HepG2 (cell line): ENCODE data around the gene SLC6A5. TPM values are rescaled to one million over a fixed set of nuclear protein-coding genes. Genes with fewer than 3 reads are reported as not detected.

Source experiments
- ATAC-seq: fragments of 200-7000 bp; cut with Tn5 transposase; 3 replicates; pipeline ENCODE4 v1.9.1; 2020; ENCODE audit warnings: mild to moderate bottlenecking, moderate library complexity
- BruUV-seq: library from RNA; stranded (reverse); fragments of 400-500 nt; replicated peaks from 2 replicates; lab custom pipeline; 2021; lab: Mats Ljungman, UMichigan
- CTCF ChIA-PET: fragments of 300-600 bp; formaldehyde crosslinking; extraction: SDS; loops from one replicate; lab custom pipeline; 2021; ENCODE audit warnings: low total read pairs, inconsistent platforms, low intra/inter-chr PET ratio; lab: Yijun Ruan, JAX
- POLR2A ChIA-PET: fragments of 350-600 bp; sonication (Branson Sonifier 250); formaldehyde crosslinking; loops from one replicate; lab custom pipeline; 2020; ENCODE audit warnings: antibody characterized with exemption, inconsistent platforms; lab: Yijun Ruan, JAX
- DNase-seq: peaks from one replicate; pipeline ENCODE4 v3.0.0-alpha.2; 2015; ENCODE audit warnings: low spot score
- FAIRE-seq: peaks from 3 replicates; lab custom pipeline; 2011; peaks lifted over from hg19 to GRCh38; lab: Jason Lieb, UNC
- H2AFZ ChIP-seq: one replicate; pipeline ENCODE4 v1.6.1; 2011; ENCODE audit warnings: low read length, inconsistent platforms
- H3K27ac ChIP-seq: fragments of 300-600 bp; 3 replicates; pipeline ENCODE4 v1.8.0; 2011; ENCODE audit warnings: mixed run types, mild to moderate bottlenecking, mixed read lengths, low read length, inconsistent platforms; ENCODE audit not compliant: insufficient read depth; ENCODE audit errors: extremely low read length
- H3K27me3 ChIP-seq, 2 experiments: fragments of 200-600 bp in 1 of 2; 2 replicates in 1 of 2; 3 replicates in 1 of 2; pipeline versions ENCODE4 v1.6.0 to v1.8.0; 2011; ENCODE audit warnings: low read length in 2 of 2, mild to moderate bottlenecking in 2 of 2, moderate library complexity in 2 of 2, inconsistent platforms in 1 of 2; ENCODE audit not compliant: insufficient read depth in 2 of 2, control insufficient read depth in 1 of 2
- H3K36me3 ChIP-seq, 2 experiments: fragments of 200-600 bp in 1 of 2; replicated peaks in 1 of 2; 2 replicates in 1 of 2; 3 replicates in 1 of 2; pipeline versions ENCODE4 v1.5.1 to v1.8.0; 2011; ENCODE audit warnings: low read length in 2 of 2, inconsistent platforms in 1 of 2; ENCODE audit not compliant: insufficient read depth in 2 of 2, control insufficient read depth in 1 of 2
- H3K4me1 ChIP-seq: 2 replicates; pipeline ENCODE4 v1.5.1; 2012; ENCODE audit warnings: low read length, inconsistent platforms; ENCODE audit not compliant: insufficient read depth
- H3K4me2 ChIP-seq: 2 replicates; pipeline ENCODE4 v1.6.0; 2011; ENCODE audit warnings: low read depth, low read length, inconsistent platforms
- H3K4me3 ChIP-seq, 3 experiments: fragments of 200-600 bp in 1 of 3; sonication (generic), shearing (Covaris generic) in 1 of 3; replicated peaks in 1 of 3; 2 replicates each; pipeline ENCODE4 v1.5.1; 2011 to 2016; ENCODE audit warnings: low read length in 3 of 3, inconsistent platforms in 2 of 3, low read depth in 2 of 3, mild to moderate bottlenecking in 2 of 3, control low read depth in 1 of 3, mixed read lengths in 1 of 3; ENCODE audit not compliant: insufficient read depth in 1 of 3
- H3K79me2 ChIP-seq: one replicate; pipeline ENCODE4 v1.6.1; 2011; ENCODE audit warnings: low read length, inconsistent platforms; ENCODE audit not compliant: insufficient read depth
- H3K9ac ChIP-seq: 2 replicates; pipeline ENCODE4 v1.6.0; 2011; ENCODE audit warnings: mild to moderate bottlenecking, low read depth, low read length, inconsistent platforms; ENCODE audit not compliant: insufficient read depth
- H3K9me3 ChIP-seq: 2 replicates; pipeline ENCODE4 v1.5.1; 2012; ENCODE audit warnings: mild to moderate bottlenecking, low read length
- H4K20me1 ChIP-seq: 2 replicates; pipeline ENCODE4 v1.6.0; 2011; ENCODE audit warnings: inconsistent platforms, mild to moderate bottlenecking, low read length, moderate library complexity; ENCODE audit not compliant: insufficient read depth
- BRD4 ChIP-seq: sonication (generic); formaldehyde crosslinking; IDR thresholded peaks from 2 replicates; pipeline ENCODE4 v1.4.0; 2020; ENCODE audit warnings: missing genetic modification reagents
- HNF1A ChIP-seq, 2 experiments: sonication (generic) in 1 of 2; formaldehyde crosslinking in 1 of 2; IDR thresholded peaks; 2 replicates each; pipeline versions ENCODE4 v1.4.0 to v1.6.1; 2016 to 2020; ENCODE audit warnings: borderline replicate concordance in 1 of 2, low read depth in 1 of 2, mild to moderate bottlenecking in 1 of 2, missing genetic modification reagents in 1 of 2
- KDM6A ChIP-seq: IDR thresholded peaks from 2 replicates; pipeline ENCODE4 v1.6.1; 2016; ENCODE audit warnings: low read depth
- RFXANK ChIP-seq: IDR thresholded peaks from 2 replicates; pipeline ENCODE4 v1.6.1; 2016
- RXRA ChIP-seq: sonication (generic); formaldehyde crosslinking; IDR thresholded peaks from 2 replicates; pipeline ENCODE4 v1.5.1; 2020; ENCODE audit warnings: missing genetic modification reagents
- ZNF264 ChIP-seq: sonication (generic); formaldehyde crosslinking; IDR thresholded peaks from 2 replicates; pipeline ENCODE4 v1.4.0; 2020; ENCODE audit warnings: missing genetic modification reagents
- ZNF318 ChIP-seq: sonication (generic); formaldehyde crosslinking; IDR thresholded peaks from 2 replicates; pipeline ENCODE4 v1.4.0; 2020; ENCODE audit warnings: mild to moderate bottlenecking, missing genetic modification reagents
- ZNF431 ChIP-seq: sonication (generic); formaldehyde crosslinking; IDR thresholded peaks from 2 replicates; pipeline ENCODE4 v1.9.0; 2022; ENCODE audit warnings: missing genetic modification reagents, low read depth, mild to moderate bottlenecking, borderline replicate concordance
- ZNF460 ChIP-seq: sonication (generic); formaldehyde crosslinking; IDR thresholded peaks from 2 replicates; pipeline ENCODE4 v1.5.1; 2020; ENCODE audit warnings: missing genetic modification reagents, mild to moderate bottlenecking, borderline replicate concordance
- ZSCAN9 ChIP-seq: IDR thresholded peaks from 2 replicates; pipeline ENCODE4 v1.6.1; 2016; ENCODE audit warnings: borderline replicate concordance
- WGBS: methylation state at CpG from one replicate; pipeline ENCODE4 v1.1.6; 2017; ENCODE audit warnings: low lambda C conversion rate; 5-methylcytosine and 5-hydroxymethylcytosine counted together
- in situ Hi-C: cut with HindIII; loops from 2 replicates; pipeline ENCODE4 v1.10.0; 2017; ENCODE audit warnings: low pct_unique_long_range_greater_than_20kb; ENCODE audit not compliant: extremely low pct_ligation_motif_present
- intact Hi-C: fragments of 100-400 bp; cut with micrococcal nuclease; formaldehyde crosslinking; loops from one replicate; pipeline ENCODE4 v1.10.0; 2022; ENCODE audit not compliant: unreplicated experiment
- polyA plus RNA-seq, 8 experiments: library from polyadenylated mRNA; depleted of rRNA in 3 of 8; stranded (reverse) in 7 of 8; unstranded in 1 of 8; fragments of >200 nt; fragmentation: Illumina TruSeq in 4 of 8; extraction: Trizol in 4 of 8; gene quantifications; 2 replicates each; pipeline versions ENCODE4 v1.2.1 to v1.2.3, GENCODE V29; 2011 to 2016; ENCODE audit warnings: low read depth in 4 of 8, missing spikeins in 1 of 8, mixed read lengths in 1 of 8; ENCODE audit not compliant: insufficient read depth in 1 of 8
- total RNA-seq, 5 experiments: library from RNA; depleted of rRNA; stranded (reverse); fragments of >200 nt; fragmentation: Illumina TruSeq; extraction: Trizol; gene quantifications; 2 replicates each; pipeline ENCODE4 v1.2.3, GENCODE V29; 2016; ENCODE audit warnings: low read depth in 1 of 5
- TF ChIP-seq, protein P1 (sequence below): sonication (generic); formaldehyde crosslinking; IDR thresholded peaks from 2 replicates; pipeline ENCODE4 v1.5.0; 2020; ENCODE audit warnings: mild to moderate bottlenecking, missing genetic modification reagents, moderate library complexity

SLC6A5 gene
- total and polyA plus RNA-seq, 2 of the 13 experiments (the other 11 are each of a cell fraction or from before 2014, with no cell fraction given) = not detected

GRCh38 chr11:20707876-20708275, 108.5 kb downstream of the SLC6A5 start:
- H3K27me3 ChIP-seq = no peaks in the 10 kb centered on the region
- ATAC-seq (no peak; the same call in 2 of the 3 replicates), FAIRE-seq (no peak), DNase-seq (no peak)
- ChIA-PET POLR2A (no interaction called here), CTCF (no interaction called here)
- in situ Hi-C loops (no loop called here), intact Hi-C loops (no loop called here)
- WGBS = 0% methylated on average over 1 of the region's 6 CpGs
- BruUV-seq = no TSS peak
- H3K4me1 ChIP-seq = peaks cover 10% of the 10 kb centered on the region; the same call in 1 of the 2 replicates
- H3K9me3 ChIP-seq = no peaks in the 10 kb centered on the region
- no peak overlapping the region for H3K4me3 ChIP-seq
- no peaks in the 10 kb centered on the region for H4K20me1 ChIP-seq
- H3K36me3 ChIP-seq = no peaks in the 10 kb centered on the region
- no peak overlapping the region for H3K27ac ChIP-seq
- H3K79me2 ChIP-seq = no peaks in the 10 kb centered on the region
- no peak overlapping the region for H3K9ac ChIP-seq
- H2AFZ ChIP-seq = no peak overlapping the region
- H3K4me2 ChIP-seq = 0 out of 2 replicates have a peak overlapping the region, but pooled peaks have one; percentile 12
- no peak for TF ChIP-seq ZNF318
- no peak for TF ChIP-seq KDM6A (CRISPR knock-in tag)
- TF ChIP-seq ZNF431 (CRISPR knock-in tag) = no peak
- TF ChIP-seq, protein P1, sequence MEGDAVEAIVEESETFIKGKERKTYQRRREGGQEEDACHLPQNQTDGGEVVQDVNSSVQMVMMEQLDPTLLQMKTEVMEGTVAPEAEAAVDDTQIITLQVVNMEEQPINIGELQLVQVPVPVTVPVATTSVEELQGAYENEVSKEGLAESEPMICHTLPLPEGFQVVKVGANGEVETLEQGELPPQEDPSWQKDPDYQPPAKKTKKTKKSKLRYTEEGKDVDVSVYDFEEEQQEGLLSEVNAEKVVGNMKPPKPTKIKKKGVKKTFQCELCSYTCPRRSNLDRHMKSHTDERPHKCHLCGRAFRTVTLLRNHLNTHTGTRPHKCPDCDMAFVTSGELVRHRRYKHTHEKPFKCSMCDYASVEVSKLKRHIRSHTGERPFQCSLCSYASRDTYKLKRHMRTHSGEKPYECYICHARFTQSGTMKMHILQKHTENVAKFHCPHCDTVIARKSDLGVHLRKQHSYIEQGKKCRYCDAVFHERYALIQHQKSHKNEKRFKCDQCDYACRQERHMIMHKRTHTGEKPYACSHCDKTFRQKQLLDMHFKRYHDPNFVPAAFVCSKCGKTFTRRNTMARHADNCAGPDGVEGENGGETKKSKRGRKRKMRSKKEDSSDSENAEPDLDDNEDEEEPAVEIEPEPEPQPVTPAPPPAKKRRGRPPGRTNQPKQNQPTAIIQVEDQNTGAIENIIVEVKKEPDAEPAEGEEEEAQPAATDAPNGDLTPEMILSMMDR (CRISPR knock-in tag) = no peak
- TF ChIP-seq RFXANK = no peak
- no peak for TF ChIP-seq RXRA (CRISPR knock-in tag)
- no peak for TF ChIP-seq ZNF264 (CRISPR knock-in tag)
- TF ChIP-seq BRD4 (CRISPR knock-in tag) = no peak
- TF ChIP-seq ZSCAN9 (CRISPR knock-in tag) = no peak
- TF ChIP-seq ZNF460 = no peak
- TF ChIP-seq HNF1A (IDR thresholded peaks at IDR 0.05; ENCODE audit: low read depth) = no peak
- TF ChIP-seq HNF1A (CRISPR knock-in tag; IDR thresholded peaks at IDR 0.05; ENCODE audit: borderline replicate concordance) = no peak
